Stimulated activated memory B cell treated with anti-CD40 and anti-IgM and Interleukin-4, amounts not matched to agents 10 μg/mL and 1 μg/mL and 100 μg/mL, for 72 hours (primary cell): ENCODE data around the gene TAOK2.
"Not testable (repeated sequence)": the region's sequence is repeated elsewhere in the genome, so short reads cannot be mapped to it uniquely, and the experiment has no call there.

ENCODE experiments used
- ATAC-seq: fragments of 150-1000 bp; cut with Tn5 transposase; 2 replicates; pipeline ENCODE4 v1.10.0; 2021
- H3K27ac Mint-ChIP-seq: one replicate; pipeline ENCODE4 v1.8.0; 2022; ENCODE audit warnings: mild to moderate bottlenecking, mixed read lengths
- H3K27me3 Mint-ChIP-seq: one replicate; pipeline ENCODE4 v1.8.0; 2022; ENCODE audit warnings: mixed read lengths
- H3K36me3 Mint-ChIP-seq: one replicate; pipeline ENCODE4 v1.8.0; 2022; ENCODE audit warnings: mixed read lengths
- H3K4me1 Mint-ChIP-seq: one replicate; pipeline ENCODE4 v1.8.0; 2022; ENCODE audit warnings: mixed read lengths
- H3K4me3 Mint-ChIP-seq: one replicate; pipeline ENCODE4 v1.8.0; 2022; ENCODE audit warnings: mild to moderate bottlenecking, moderate library complexity, mixed read lengths
- H3K9me3 Mint-ChIP-seq: one replicate; pipeline ENCODE4 v1.8.0; 2022; ENCODE audit warnings: mixed read lengths

Gene TAOK2

DNA sequence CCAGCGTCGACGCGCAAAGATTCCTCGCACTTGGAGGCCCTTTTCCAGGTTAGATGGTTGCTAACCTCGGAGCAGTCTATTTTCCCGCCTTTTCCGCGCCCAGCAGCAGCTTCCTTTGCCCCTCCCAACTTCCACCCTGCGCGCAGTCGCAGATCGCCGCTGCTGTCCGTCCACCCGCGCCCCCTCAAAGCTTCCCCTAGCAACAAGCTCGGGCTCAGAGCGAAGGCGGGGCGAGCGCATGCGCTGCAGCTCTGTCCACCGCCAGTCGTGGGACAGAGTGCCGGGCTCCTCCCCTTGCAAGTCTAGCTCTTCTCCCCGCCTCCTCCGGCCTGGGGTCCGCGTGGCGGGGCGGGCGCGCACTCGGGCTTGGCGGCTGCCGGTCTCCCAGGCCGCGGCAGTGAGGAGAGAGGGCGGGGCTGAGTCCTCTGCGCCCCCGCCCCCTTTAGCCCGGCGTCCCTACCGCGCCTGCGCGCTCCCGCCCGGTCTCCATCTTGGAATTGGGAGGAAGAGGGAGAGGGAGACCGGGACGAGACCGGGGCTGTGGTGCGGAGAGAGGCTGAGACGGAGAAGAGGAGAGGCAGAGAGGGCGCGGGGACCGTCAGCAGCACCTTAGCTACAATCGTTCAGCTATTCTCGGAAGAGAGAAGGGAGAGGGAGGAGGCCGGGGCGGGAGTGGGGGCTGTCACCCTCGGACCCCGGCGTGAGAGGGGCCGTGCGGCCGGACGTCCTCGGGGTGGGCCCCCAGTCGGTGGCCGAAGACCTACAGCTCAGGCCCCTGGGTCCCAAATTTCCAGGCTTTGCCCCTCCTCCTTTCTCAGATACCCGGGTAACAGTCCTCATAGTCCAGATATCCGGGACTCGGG is at the start of gene TAOK2:
Gene TAOK2 (plus strand): TSS at position 485 of the 863 bp plus-strand sequence. CDS start 3,905 bp downstream, outside the sequence.
- Mint-ChIP-seq H3K4me1 (peaks cover 39% of the 10 kb centered on the region), H3K27me3 (no peaks in the 10 kb centered on the region), H3K4me3 (peak within 1 kb of the TSS; percentile 93), H3K9me3 (no peaks in the 10 kb centered on the region), H3K27ac (peak within 1 kb of the TSS; percentile 80), H3K36me3 (peaks cover 16% of the 10 kb centered on the region)
- ATAC-seq, result peak; percentile 99

DNA sequence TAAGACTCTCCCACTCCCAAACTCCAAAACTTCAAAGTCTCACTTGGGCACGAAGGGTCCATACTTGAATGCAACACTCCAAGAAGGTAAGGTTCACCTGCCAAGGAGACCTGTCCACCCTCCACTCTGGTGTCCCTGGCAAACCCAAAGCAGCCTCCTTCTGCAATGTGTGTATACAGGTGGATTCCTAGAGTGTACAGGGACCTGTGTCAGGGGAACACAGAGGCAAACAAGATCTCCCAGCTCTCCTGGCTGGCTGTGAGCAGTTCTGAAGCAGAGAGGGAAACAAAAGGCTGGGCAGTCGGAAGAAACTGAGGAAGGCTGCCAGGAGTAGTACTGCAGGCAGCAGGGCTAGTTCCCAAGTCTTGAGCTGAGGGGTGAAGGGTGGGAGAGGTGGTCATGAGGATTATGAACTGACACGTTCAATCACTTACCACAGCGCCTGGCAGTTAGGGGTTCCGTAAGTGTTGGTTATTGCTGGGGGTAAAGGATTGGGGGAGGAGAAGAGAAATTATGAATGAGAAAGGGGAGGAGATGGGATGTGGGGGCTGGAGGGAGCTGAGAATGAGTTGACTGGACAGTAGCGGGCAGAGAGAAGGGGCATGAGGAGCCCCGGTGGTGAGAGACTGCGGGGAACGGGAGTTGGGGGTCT is 48.4 kb upstream of the TAOK2 start:
- no peak for ATAC-seq
- H3K9me3 Mint-ChIP-seq, result no peaks in the 10 kb centered on the region
- H3K36me3 Mint-ChIP-seq, result peaks cover 29% of the 10 kb centered on the region
- peak overlapping the region; percentile 98 for H3K27ac Mint-ChIP-seq
- no peaks in the 10 kb centered on the region for H3K27me3 Mint-ChIP-seq
- H3K4me3 Mint-ChIP-seq, result peak overlapping the region; percentile 93
- H3K4me1 Mint-ChIP-seq, result peaks cover 55% of the 10 kb centered on the region

DNA sequence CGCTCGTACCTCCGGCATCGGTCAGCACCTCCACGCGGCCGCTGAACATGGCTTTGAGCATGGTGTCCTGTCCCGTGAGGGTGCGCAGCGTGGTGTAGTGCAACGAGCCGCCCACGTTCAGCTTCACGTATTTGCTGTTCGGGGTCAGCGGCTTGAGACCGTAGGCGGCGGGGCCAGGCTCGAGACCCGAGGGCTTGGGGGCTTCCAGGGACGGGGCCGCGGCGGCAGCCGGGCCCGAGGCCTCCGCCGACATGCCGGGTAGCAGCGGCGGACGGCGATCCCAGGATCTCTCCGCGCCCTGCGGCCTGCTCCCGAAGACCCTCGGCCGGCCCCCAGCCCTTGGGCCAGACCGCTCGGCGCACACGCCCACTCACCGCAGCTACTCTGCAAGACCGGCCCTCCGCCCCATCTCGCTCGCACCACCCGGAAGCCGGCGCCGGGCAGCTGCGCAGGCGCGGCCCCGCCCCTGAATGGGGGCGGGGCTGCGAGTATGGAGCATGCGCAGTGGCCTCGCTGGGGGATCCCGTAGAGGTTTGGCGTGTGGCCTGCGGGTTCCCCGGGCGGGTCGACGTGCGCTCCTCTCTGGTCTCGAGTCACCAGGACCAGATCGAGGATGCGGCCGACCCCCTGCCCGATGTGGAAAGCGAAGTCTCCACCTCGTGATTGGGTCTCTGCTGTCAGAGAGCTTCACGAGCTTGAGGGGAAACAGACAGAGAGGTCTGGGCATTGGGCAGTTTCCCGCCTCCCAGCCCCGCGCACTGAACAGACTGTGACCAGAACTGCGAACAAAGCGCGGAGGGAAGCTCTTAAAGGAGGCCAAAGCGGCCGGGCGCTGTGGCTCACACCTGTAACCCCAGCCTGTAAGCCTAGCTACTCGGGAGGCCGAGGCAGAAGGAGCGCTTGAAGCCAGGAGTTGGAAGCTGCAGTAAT is 47.6 kb upstream of the TAOK2 start, which contains the start of gene KCTD13:
Gene KCTD13 (minus strand): TSS at position 446 of the 930 bp plus-strand sequence. CDS start 193 bp downstream, at position 253.
- peaks cover 21% of the 10 kb centered on the region for H3K36me3 Mint-ChIP-seq
- peak within 1 kb of the TSS; percentile 93 for H3K4me3 Mint-ChIP-seq
- peak within 1 kb of the TSS; percentile 98 for H3K27ac Mint-ChIP-seq
- no peaks in the 10 kb centered on the region for H3K27me3 Mint-ChIP-seq
- H3K9me3 Mint-ChIP-seq, result no peaks in the 10 kb centered on the region
- peak; percentile 96 for ATAC-seq
- H3K4me1 Mint-ChIP-seq, result peaks cover 47% of the 10 kb centered on the region

- Mint-ChIP-seq H3K9me3 (no peaks in the 10 kb centered on the region), H3K36me3 (peaks cover 15% of the 10 kb centered on the region), H3K27me3 (no peaks in the 10 kb centered on the region), H3K4me1 (peaks cover 47% of the 10 kb centered on the region), H3K4me3 (peak overlapping the region; percentile 93), H3K27ac (peak overlapping the region; percentile 98)
- peak; percentile 44 for ATAC-seq
These were observed 47.0 kb upstream of the TAOK2 start for GRCh38 chr16:29926711-29927052.

GRCh38 chr16:29927070-29927905 is 46.4 kb upstream of the TAOK2 start:
- no peak for ATAC-seq
- peak overlapping the region; percentile 98 for H3K27ac Mint-ChIP-seq

DNA sequence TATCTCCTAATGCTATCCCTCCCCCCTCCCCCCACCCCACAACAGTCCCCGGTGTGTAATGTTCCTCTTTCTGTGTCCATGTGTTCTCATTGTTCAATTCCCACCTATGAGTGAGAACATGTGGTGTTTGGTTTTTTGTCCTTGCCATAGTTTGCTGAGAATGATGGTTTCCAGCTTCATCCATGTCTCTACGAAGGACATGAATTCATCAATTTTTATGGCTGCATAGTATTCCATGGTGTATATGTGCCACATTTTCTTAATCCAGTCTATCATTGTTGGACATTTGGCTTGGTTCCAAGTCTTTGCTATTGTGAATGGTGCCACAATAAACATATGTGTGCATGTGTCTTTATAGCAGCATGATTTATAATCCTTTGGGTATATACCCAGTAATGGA is 41.9 kb upstream of the TAOK2 start:
- not testable (repeated sequence) for H3K27ac Mint-ChIP-seq, H3K4me3 Mint-ChIP-seq

More at GRCh38 chr16:29927070-29927905, 46.4 kb upstream of the TAOK2 start:
- peaks cover 47% of the 10 kb centered on the region for H3K4me1 Mint-ChIP-seq
- H3K27me3 Mint-ChIP-seq, result no peaks in the 10 kb centered on the region
- H3K36me3 Mint-ChIP-seq, result peaks cover 15% of the 10 kb centered on the region
- peak overlapping the region; percentile 93 for H3K4me3 Mint-ChIP-seq
- no peaks in the 10 kb centered on the region for H3K9me3 Mint-ChIP-seq

GRCh38 chr16:29940656-29941055 is 33.0 kb upstream of the TAOK2 start:
- no peaks in the 10 kb centered on the region for H3K36me3 Mint-ChIP-seq
- no peak for ATAC-seq
- no peak overlapping the region for H3K4me3 Mint-ChIP-seq
- H3K4me1 Mint-ChIP-seq, result no peaks in the 10 kb centered on the region
- H3K9me3 Mint-ChIP-seq, result no peaks in the 10 kb centered on the region
- peaks cover 38% of the 10 kb centered on the region for H3K27me3 Mint-ChIP-seq
- H3K27ac Mint-ChIP-seq, result no peak overlapping the region

More for the DNA sequence above, 41.9 kb upstream of the TAOK2 start:
- peaks cover 11% of the 10 kb centered on the region for H3K4me1 Mint-ChIP-seq
- H3K9me3 Mint-ChIP-seq, H3K36me3 Mint-ChIP-seq, H3K27me3 Mint-ChIP-seq, ATAC-seq: not testable (repeated sequence)

DNA sequence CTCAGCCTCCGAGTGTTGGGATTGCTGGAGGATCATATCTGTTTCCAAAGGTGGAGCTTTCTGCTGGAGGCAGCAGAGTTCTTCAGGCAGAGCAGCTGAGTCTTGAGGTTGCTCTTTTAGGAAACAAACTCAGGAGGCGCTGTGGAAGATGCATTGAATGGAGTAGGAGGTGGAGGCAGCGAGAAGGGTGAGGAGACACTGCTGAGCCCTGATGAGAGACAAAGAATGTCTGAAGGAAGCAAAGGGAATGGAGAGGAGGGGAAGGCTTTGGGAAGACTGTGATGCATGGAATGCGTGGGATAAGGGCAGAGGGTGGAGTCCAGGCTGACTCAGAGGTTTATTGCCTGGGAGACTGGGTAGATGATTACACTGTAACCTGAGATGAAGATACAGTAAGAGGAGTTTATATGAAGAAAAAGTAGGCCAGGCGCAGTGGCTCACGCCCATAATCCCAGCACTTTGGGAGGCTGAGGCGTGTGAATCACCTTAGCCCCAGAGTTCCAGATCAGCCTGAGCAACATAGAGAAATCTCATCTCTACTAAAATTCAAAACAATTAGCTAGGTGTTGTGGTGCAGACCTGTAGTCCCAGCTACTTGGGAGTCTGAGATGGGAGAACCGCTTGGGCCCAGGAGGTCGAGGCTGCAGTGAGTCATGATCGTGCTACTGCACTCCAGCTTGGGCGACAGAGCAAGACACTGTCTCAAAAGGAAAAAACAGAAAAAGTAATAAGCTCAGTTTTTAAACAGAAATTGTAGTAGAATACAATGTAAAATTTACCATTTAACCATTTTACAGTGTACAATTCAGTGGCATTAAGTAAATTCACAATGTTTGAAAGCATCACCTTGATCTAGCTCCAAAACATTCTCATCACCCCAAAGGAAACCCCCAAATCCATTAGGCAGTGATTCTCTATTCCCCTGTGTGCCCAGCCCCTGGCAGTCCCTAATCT is 29.5 kb upstream of the TAOK2 start:
- no peak overlapping the region for H3K27ac Mint-ChIP-seq
- H3K4me1 Mint-ChIP-seq, result no peaks in the 10 kb centered on the region
- H3K36me3 Mint-ChIP-seq, result no peaks in the 10 kb centered on the region
- ATAC-seq, result no peak
- H3K9me3 Mint-ChIP-seq, result no peaks in the 10 kb centered on the region
- H3K27me3 Mint-ChIP-seq, result peaks cover 23% of the 10 kb centered on the region
- H3K4me3 Mint-ChIP-seq, result no peak overlapping the region

DNA sequence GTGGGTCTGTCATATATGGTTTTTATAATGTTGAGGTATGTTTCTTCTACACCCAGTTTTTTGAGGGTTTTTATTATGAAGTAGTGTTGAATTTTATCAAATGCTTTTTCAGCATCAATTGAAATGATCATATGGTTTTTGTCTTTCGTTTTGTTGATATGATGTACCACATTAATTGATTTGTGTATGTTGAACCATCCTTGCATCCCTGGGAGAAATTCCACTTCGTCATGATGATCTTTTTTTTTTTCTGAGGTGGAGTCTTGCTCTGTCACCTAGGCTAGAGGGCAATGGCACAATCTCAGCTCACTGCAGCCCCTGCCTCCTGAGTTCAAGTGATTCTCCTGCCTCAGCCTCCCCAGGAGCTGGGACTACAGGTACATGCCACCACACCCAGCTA is 25.8 kb upstream of the TAOK2 start:
- no peak for ATAC-seq
- no peak overlapping the region for H3K4me3 Mint-ChIP-seq
- H3K9me3 Mint-ChIP-seq, result peaks cover 5% of the 10 kb centered on the region
- peaks cover 32% of the 10 kb centered on the region for H3K27me3 Mint-ChIP-seq
- H3K36me3 Mint-ChIP-seq, result peaks cover 9% of the 10 kb centered on the region
- no peaks in the 10 kb centered on the region for H3K4me1 Mint-ChIP-seq
- no peak overlapping the region for H3K27ac Mint-ChIP-seq

GRCh38 chr16:29950806-29951461 is 22.7 kb upstream of the TAOK2 start:
- Mint-ChIP-seq H3K9me3 (peaks cover 5% of the 10 kb centered on the region), H3K27ac (no peak overlapping the region), H3K27me3 (peaks cover 32% of the 10 kb centered on the region), H3K36me3 (peaks cover 9% of the 10 kb centered on the region), H3K4me1 (no peaks in the 10 kb centered on the region), H3K4me3 (no peak overlapping the region)
- no peak for ATAC-seq

GRCh38 chr16:29951625-29952365 is 21.9 kb upstream of the TAOK2 start:
- no peak overlapping the region for H3K4me3 Mint-ChIP-seq

DNA sequence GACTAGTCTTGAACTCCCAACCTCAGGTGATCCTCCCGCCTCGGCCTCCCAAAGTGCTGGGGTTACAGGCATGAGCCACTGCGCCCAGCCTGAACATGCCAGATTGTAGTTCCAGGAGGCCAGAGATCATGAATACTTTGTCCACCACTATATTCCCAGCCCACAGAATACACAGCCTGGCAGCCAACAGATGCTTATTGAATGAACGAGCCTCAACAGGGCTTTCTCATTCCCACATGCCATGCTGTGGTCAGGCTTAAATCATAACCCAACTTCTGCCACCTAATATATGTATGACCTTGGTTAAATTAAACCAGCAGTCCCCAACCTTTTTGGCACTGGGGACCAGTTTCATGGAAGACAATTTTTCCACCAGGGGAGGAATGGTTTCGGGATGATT is 14.9 kb upstream of the TAOK2 start:
- no peaks in the 10 kb centered on the region for H3K9me3 Mint-ChIP-seq
- H3K4me3 Mint-ChIP-seq, result no peak overlapping the region
- ATAC-seq, result no peak
- no peaks in the 10 kb centered on the region for H3K27me3 Mint-ChIP-seq
- H3K36me3 Mint-ChIP-seq, result no peaks in the 10 kb centered on the region
- peaks cover 18% of the 10 kb centered on the region for H3K4me1 Mint-ChIP-seq
- H3K27ac Mint-ChIP-seq, result no peak overlapping the region

More at GRCh38 chr16:29951625-29952365, 21.9 kb upstream of the TAOK2 start:
- Mint-ChIP-seq H3K4me1 (no peaks in the 10 kb centered on the region), H3K27ac (no peak overlapping the region), H3K27me3 (peaks cover 32% of the 10 kb centered on the region), H3K36me3 (peaks cover 9% of the 10 kb centered on the region), H3K9me3 (peaks cover 5% of the 10 kb centered on the region)
- no peak for ATAC-seq
